HT1080 (cell line): ENCODE results near the gene CYLD. TPM values are rescaled to one million over a fixed set of nuclear protein-coding genes. Genes with fewer than 3 reads are reported as not detected.

Source experiments
- DNase-seq: peaks from one replicate; pipeline ENCODE4 v3.0.0-alpha.2; 2015; ENCODE audit warnings: low read depth
- total RNA-seq: library from RNA; depleted of rRNA; stranded (reverse); fragments of >200 nt; shearing (Covaris generic); gene quantifications from 2 replicates; pipeline ENCODE4 v1.2.3, GENCODE V29; 2014

The CYLD gene
- total RNA-seq, 1 experiment from 2014 or later: 11.8 TPM

- no peak for DNase-seq
Observed at GRCh38 chr16:50711040-50711439, 30.8 kb upstream of the CYLD start.

DNA sequence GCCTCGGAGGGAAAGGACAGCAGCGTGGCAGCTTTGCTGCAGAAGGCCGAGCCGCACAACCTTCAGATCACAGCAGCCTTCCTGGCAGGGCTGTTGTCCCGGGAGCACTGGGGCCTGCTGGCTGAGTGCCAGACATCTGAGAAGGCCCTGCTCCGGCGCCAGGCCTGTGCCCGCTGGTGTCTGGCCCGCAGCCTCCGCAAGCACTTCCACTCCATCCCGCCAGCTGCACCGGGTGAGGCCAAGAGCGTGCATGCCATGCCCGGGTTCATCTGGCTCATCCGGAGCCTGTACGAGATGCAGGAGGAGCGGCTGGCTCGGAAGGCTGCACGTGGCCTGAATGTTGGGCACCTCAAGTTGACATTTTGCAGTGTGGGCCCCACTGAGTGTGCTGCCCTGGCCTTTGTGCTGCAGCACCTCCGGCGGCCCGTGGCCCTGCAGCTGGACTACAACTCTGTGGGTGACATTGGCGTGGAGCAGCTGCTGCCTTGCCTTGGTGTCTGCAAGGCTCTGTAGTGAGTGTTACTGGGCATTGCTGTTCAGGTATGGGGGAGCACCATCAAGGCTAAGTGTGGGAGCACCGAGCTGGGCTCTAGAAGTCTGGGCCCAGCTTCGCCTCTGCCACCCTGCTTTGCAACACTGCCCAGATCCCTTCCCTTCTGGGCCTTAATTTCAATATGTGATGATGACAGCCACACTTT, 29.9 kb upstream of the CYLD start:
- DNase-seq: no peak

DNA sequence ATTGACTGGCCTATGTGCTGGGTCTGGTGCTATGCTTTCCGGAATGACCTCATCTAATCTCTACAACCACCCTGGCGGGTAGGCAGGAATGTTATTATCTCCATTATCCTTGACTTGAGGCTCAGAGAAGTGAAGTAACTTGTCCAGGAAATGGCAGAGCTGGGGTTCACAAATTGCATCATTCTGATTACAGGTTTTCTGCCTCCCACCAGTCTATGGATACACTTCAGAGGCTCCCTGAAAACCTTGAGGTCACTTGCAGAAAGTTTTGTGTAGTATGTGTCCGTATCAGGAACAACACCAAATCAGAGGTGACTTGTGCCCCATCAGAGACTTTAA, 29.4 kb upstream of the CYLD start:
- no peak for DNase-seq

GRCh38 chr16:50712956-50713355, 28.9 kb upstream of the CYLD start:
- DNase-seq: no peak

DNA sequence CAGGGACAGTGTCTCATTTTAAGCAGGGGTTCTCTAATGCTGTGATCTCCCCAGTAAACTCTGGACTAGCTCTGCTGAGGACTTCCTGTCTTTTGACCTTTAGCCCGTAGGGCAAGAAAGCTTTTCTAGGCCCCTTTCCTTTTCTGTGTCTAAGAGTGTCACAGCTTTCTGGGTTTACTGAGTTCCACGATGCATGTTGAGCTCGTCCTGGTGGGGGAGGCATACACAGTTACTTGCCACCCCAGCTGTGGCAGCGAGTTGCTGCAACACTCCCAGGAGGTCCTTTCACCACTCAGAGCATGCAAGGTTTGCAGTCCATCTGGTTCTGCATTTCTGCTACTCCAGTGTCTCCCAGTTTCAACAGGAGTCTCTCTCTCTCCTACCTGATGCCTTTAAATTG, 24.8 kb upstream of the CYLD start:
- no peak for DNase-seq

DNA sequence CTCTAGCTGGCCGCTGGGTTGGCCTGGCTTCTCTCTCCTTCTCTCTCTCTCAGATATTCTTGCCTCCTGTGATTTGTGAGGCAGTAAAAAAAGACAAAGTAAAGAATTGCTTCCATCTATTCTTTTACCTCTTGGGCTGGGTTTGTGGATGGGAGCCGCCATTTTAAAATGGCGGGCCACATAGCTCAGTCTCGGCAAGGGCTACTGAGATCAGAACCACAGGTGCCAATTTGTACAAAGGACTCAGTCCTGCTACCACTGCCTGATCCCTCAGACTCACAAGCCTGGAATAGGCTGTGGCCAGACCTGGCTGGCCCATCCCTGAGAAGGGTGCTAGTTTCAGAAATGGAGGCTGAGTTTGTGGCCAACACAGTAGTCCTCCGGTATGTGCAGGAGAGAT, 24.4 kb upstream of the CYLD start:
- no peak for DNase-seq

- peak; percentile 81 for DNase-seq
Observed at GRCh38 chr16:50718061-50718760, 23.7 kb upstream of the CYLD start.

DNA sequence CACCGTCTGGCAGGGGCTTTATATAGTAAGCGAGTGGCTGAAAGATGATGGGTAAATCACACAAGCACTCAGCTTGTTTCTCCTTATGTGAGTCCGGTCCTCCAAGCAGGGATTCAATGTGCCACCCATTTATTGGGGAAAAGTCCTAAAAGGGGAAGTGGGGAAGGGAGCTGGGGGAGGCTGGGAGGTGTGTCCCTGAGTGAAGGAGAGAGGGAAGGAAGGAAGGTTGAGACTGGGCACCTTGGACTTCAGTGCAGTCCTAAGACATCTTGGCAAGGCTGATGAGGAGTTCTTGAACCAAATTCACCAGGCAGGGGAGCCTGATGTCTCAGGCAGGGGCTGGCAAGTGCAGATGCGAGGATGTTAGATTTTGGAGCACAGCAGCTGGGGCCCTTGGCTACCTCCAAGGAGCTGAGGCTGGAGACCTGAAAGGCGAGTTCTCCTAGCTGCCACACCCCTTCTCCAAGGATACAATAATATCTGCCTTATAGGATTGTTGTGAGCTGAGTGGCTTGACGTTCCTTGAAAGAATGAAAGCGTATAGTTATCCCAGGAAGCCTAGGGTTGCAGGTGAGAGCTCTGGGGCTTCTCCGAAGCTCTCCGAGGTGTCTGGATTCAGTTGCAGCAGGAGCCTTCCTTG, 23.0 kb upstream of the CYLD start:
- DNase-seq: no peak

GRCh38 chr16:50719401-50720337, 22.2 kb upstream of the CYLD start:
- DNase-seq: no peak

DNA sequence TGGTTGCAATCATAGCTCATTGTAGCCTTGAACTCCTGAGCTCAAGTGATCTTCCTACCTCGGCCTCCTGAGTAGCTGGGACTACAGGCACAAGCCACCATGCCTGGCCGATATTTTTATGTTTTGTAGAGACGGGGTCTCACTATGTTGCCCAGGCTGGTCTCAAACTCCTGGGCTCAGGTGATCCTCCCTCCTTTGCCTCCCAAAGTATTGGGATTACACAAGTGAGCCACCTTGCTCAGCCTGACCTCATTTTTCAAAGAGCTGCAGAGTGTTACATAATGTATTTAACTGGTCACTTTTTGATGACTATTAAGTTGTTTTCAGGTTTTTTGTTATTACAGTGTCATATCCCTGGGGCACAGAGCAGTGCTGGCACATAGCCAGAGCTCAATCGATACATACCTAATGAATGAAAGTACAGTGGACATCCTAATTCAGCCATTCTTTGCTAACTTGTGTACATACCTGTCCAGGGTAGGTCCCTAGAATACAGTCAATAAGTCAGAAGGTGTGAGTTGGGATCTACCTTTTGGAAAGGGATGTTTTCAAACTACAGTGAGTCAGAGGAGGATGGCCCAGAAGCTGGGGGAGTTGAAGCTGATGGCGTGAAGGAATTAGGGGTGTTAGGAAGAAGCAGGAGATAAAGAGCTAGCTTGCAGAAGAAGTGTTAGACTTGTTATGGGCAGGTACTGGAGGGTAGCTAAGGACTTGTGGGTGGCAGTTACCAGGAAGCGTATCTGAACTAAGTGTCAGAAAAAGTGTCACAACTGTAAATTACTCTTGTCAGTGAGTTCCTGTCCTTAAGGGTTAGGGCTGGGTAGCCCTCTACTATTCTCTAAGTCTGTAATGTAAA, 20.1 kb upstream of the CYLD start:
- DNase-seq: no peak

- no peak for DNase-seq
Observed at GRCh38 chr16:50722405-50722737, 19.5 kb upstream of the CYLD start.

DNA sequence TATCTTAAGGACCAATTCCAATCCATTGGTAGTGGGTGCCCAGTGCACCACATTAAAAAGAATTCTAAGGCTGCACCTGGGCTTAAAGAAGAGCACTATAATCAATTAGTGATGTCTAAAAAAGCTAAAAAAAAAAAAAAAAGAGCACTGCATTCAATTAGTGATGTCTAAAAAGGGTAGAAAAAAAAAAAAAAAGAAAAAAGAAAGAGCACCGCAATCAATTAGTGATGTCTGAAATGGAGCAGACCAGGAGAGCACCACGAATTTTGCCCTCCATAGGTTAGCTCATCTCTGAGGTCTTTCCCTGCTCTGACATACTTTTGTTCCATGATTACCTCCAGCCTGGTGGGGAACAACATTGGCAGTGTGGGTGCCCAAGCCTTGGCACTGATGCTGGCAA, 18.9 kb upstream of the CYLD start:
- DNase-seq: no peak

GRCh38 chr16:50724306-50724705, 17.6 kb upstream of the CYLD start:
- DNase-seq: peak; percentile 23

DNA sequence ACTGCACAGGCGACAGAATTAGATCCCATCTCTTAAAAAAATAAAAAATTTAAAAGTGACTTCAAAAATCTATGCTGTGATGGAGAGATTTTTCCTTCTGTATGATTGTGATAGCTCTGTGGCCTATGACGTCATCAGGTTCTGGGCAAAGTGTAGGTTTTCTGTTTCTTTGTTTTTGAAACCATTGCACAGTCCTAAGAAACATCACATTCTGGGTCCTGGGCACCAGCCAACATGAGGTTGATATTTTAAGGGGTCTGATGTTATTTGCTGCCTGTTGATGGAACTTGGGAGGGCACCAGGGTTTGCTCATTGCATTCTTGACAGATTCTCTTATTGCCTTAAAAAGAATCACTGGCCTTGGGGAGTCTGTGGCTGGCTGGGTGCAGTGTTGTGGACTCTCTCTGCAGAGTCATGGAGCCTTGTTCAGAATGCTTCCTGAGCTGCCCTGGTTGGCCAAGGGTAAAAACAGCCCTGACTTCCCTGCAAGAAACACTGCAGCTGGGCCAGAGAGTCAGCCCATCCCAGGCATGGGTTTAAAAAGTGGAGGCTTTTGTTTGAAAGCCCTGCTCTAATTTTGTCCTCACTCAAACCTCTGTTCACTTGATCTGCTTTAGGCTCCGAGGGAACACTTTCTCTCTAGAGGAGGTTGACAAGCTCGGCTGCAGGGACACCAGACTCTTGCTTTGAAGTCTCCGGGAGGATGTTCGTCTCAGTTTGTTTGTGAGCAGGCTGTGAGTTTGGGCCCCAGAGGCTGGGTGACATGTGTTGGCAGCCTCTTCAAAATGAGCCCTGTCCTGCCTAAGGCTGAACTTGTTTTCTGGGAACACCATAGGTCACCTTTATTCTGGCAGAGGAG, 10.5 kb upstream of the CYLD start:
- no peak for DNase-seq

DNA sequence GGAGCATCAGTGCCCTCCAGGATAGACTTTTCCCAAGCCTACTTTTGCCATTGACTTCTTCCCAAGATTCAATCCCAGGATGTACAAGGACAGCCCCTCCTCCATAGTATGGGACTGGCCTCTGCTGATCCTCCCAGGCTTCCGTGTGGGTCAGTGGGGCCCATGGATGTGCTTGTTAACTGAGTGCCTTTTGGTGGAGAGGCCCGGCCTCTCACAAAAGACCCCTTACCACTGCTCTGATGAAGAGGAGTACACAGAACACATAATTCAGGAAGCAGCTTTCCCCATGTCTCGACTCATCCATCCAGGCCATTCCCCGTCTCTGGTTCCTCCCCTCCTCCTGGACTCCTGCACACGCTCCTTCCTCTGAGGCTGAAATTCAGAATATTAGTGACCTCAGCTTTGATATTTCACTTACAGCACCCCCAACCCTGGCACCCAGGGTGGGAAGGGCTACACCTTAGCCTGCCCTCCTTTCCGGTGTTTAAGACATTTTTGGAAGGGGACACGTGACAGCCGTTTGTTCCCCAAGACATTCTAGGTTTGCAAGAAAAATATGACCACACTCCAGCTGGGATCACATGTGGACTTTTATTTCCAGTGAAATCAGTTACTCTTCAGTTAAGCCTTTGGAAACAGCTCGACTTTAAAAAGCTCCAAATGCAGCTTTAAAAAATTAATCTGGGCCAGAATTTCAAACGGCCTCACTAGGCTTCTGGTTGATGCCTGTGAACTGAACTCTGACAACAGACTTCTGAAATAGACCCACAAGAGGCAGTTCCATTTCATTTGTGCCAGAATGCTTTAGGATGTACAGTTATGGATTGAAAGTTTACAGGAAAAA, 9.7 kb upstream of the CYLD start:
- no peak for DNase-seq

DNA sequence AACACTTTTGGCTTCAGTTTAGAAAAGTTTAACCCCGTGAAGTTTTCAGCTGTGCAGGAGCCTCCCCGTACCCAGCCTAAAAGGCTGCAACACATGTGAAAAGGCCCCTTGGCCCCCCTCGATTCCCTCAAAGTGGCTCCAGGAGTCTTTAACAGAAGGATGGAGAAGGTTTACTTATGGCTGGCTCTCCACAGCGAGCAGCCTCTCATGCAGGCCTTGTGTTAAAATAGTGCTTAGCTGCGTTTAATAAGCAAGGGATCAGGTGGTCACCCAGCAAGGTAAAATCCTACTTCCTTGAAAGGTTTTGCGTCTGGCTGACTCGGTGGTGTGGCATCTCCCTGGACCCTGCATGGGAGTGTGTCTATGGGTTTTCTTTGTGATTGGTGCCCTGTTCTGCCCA, 8.4 kb upstream of the CYLD start:
- no peak for DNase-seq

GRCh38 chr16:50735629-50736122, 6.2 kb upstream of the CYLD start:
- no peak for DNase-seq

DNA sequence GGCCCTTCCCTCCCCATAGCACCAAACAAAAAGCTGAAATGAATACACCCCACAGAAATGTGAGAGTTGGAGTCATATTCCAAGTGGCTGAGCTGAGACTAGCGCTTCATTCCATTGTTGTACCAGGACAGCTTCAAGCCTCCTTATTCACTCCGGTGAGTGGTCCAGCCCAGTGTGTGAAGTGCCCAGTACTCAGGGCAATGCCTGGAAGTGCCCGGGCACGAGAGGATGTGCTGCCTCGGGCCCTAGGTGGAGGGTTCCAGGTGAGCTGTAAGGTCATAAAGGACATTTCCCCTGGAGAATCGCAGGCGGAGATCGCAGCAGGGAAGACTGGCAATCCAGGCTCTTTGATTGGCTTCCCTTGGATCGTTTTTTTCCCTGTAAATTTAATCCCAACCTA, 5.4 kb upstream of the CYLD start:
- no peak for DNase-seq

DNA sequence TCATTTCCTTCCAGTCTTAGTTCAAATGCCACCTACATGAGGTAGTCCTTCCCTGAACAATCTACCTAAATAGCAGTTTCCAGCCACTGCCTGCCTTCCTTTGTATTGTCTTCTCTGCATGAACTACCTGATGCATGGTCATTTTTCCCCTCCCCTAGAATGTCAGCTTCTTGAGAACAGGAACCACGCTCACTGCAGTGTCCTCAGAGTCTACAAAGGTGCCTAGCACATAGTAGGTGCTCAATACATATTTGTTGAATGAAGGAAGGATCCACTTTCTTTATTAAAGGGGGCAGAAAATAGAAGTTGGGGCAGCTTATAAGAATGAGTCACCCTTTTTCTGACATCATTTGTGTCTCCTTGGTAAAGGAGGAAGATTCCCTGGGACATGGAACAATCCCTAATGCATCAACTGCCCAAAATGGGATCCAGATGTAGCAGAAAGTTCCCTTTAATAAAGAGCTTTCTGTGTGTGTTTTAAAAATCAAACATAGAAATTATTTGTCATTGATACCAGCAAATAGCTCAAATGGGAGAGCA, 4.4 kb upstream of the CYLD start:
- DNase-seq: no peak
